Measurements from ENCODE around the gene ALG14. TPM values are rescaled to one million over a fixed set of nuclear protein-coding genes. Genes with fewer than 3 reads are reported as not detected.

The ALG14 gene
- total and polyA plus RNA-seq, 2 donors from 2014 or later: 8.6 to 11.3 TPM

- Histone ChIP-seq H3K4me3 (ENCODE audit: low read length in 3 of 3) (no peak overlapping the region), H3K9ac (ENCODE audit: low read length in 3 of 3) (no peak overlapping the region), H3K36me3 (ENCODE audit: control insufficient read depth in 2 of 3, insufficient read depth in 3 of 3, low read length in 3 of 3) (peaks cover 0 to 3% (median 2%) of the 10 kb centered on the region in 3 donors), H3K9me3 (ENCODE audit: control insufficient read depth in 2 of 3, insufficient read depth in 1 of 3, low read length in 3 of 3) (peaks cover 0 to 12% (median 3%) of the 10 kb centered on the region in 3 donors), H3K27ac (ENCODE audit: low read depth in 2 of 2, low read length in 2 of 2) (no peak overlapping the region), H3K4me1 (ENCODE audit: control insufficient read depth in 2 of 3, insufficient read depth in 2 of 3, low read depth in 1 of 3, low read length in 3 of 3) (no peaks in the 10 kb centered on the region), H3K27me3 (ENCODE audit: control insufficient read depth, insufficient read depth, low read length) (no peaks in the 10 kb centered on the region)
- FAIRE-seq (no peak), DNase-seq (no peak)
- intact Hi-C loops (cut with DNase I): no loop called here
- no peak for TF ChIP-seq CTCF (IDR thresholded peaks at IDR 0.05; ENCODE audit: borderline replicate concordance, extremely low read depth, insufficient read depth)
Observed at GRCh38 chr1:95028954-95029353, 43.8 kb downstream of the ALG14 start.

GRCh38 chr1:95027046-95027445 is 45.7 kb downstream of the ALG14 start:
- intact Hi-C loops (cut with DNase I): no loop called here
- DNase-seq (no peak), FAIRE-seq (no peak)
- peaks cover 0 to 12% (median 3%) of the 10 kb centered on the region in 3 donors for H3K9me3 ChIP-seq (ENCODE audit: control insufficient read depth in 2 of 3, insufficient read depth in 1 of 3, low read length in 3 of 3)
- H3K36me3 ChIP-seq (ENCODE audit: control insufficient read depth in 2 of 3, insufficient read depth in 3 of 3, low read length in 3 of 3): peaks cover 0 to 3% (median 2%) of the 10 kb centered on the region in 3 donors
- TF ChIP-seq CTCF (IDR thresholded peaks at IDR 0.05; ENCODE audit: borderline replicate concordance, extremely low read depth, insufficient read depth): no peak
- no peaks in the 10 kb centered on the region for H3K27me3 ChIP-seq (ENCODE audit: control insufficient read depth, insufficient read depth, low read length)
- H3K9ac ChIP-seq (ENCODE audit: low read length in 3 of 3): no peak overlapping the region
- no peak overlapping the region for H3K4me3 ChIP-seq (ENCODE audit: low read length in 3 of 3)
- peaks cover 0 to 3% (median 0%) of the 10 kb centered on the region in 3 donors for H3K4me1 ChIP-seq (ENCODE audit: control insufficient read depth in 2 of 3, insufficient read depth in 2 of 3, low read depth in 1 of 3, low read length in 3 of 3)
- H3K27ac ChIP-seq (ENCODE audit: low read depth in 2 of 2, low read length in 2 of 2): no peak overlapping the region

DNA sequence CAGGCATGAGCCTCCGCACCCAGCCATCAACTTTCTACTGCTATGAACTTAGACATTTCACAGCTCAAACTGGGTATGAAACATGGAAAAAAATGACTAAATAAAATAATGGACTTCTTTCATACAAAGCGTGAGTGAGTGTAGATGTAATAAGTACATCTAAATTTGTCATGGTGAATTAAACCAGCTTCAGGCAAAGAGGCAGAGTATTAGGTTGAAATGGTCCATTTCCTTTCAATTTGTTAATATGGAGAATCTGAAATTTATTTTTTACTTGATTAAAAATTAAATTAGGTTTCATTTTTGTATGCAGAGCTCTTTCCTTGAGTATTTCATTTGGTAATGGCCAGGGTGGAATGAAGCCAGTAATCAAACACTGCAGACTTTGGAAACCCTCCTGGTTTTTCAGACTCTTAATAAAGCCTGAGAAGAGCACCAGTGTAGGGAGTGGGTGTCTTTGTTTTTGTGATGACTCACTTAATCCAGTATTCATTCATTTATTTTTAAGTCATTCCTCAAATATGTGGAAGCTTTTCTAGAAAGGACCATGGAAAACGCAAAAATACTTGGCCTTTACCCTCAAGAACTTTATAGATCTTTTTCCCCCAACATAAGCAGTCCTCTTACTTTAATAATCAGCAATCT is 49.2 kb downstream of the ALG14 start:
- DNase-seq: no peak
- H3K27ac ChIP-seq (ENCODE audit: low read depth in 2 of 2, low read length in 2 of 2): peak overlapping the region in 1 of 2 donors; percentile 26
- peaks cover 0 to 3% (median 2%) of the 10 kb centered on the region in 3 donors for H3K36me3 ChIP-seq (ENCODE audit: control insufficient read depth in 2 of 3, insufficient read depth in 3 of 3, low read length in 3 of 3)
- TF ChIP-seq CTCF (IDR thresholded peaks at IDR 0.05; ENCODE audit: borderline replicate concordance, extremely low read depth, insufficient read depth): no peak
- no peaks in the 10 kb centered on the region for H3K27me3 ChIP-seq (ENCODE audit: control insufficient read depth, insufficient read depth, low read length)
- intact Hi-C loops (cut with DNase I): no loop called here
- H3K4me3 ChIP-seq (ENCODE audit: low read length in 3 of 3): no peak overlapping the region
- peaks cover 0 to 6% (median 3%) of the 10 kb centered on the region in 3 donors for H3K9me3 ChIP-seq (ENCODE audit: control insufficient read depth in 2 of 3, insufficient read depth in 1 of 3, low read length in 3 of 3)
- H3K9ac ChIP-seq (ENCODE audit: low read length in 3 of 3): no peak overlapping the region
- FAIRE-seq: no peak
- H3K4me1 ChIP-seq (ENCODE audit: control insufficient read depth in 2 of 3, insufficient read depth in 2 of 3, low read depth in 1 of 3, low read length in 3 of 3): peaks cover 5 to 20% (median 17%) of the 10 kb centered on the region in 3 donors

Measured in kidney (tissue), 14 donors.